Measurements from ENCODE around the gene RIIAD1. TPM values are rescaled to one million over a fixed set of nuclear protein-coding genes. Genes with fewer than 3 reads are reported as not detected.

Gene RIIAD1
- total and polyA plus RNA-seq, 4 donors = 2.1 to 8.6 (median 6.6) TPM

- H3K4me1 ChIP-seq (ENCODE audit: control insufficient read depth, insufficient read depth, low read length) = peaks cover 67% of the 10 kb centered on the region
- H3K4me3 ChIP-seq (ENCODE audit: low read depth, low read length) = peak overlapping the region; percentile 40
- H3K36me3 ChIP-seq (ENCODE audit: control insufficient read depth, insufficient read depth, low read length) = peaks cover 14% of the 10 kb centered on the region
- DNase-seq (ENCODE audit: low read depth in 4 of 6, low spot score in 6 of 6) = no peak
- no peak overlapping the region for H3K27ac ChIP-seq (ENCODE audit: low read depth, low read length)
- no peaks in the 10 kb centered on the region for H3K9me3 ChIP-seq (ENCODE audit: control insufficient read depth, insufficient read depth, low read length)
- WGBS (ENCODE audit: insufficient coverage) = 0% methylated on average over 5 of the region's 11 CpGs
- peaks cover 7% of the 10 kb centered on the region for H3K27me3 ChIP-seq (ENCODE audit: control insufficient read depth, insufficient read depth, low read length)
Measured at GRCh38 chr1:151716405-151716762, 4.9 kb upstream of the RIIAD1 start.

GRCh38 chr1:151716771-151717631 is 4.3 kb upstream of the RIIAD1 start, which contains the start of gene CELF3:
CELF3 (minus strand) TSS chr1:151716803; CDS start chr1:151716020, 783 bp downstream.
- Histone ChIP-seq H3K9me3 (ENCODE audit: control insufficient read depth, insufficient read depth, low read length) (no peaks in the 10 kb centered on the region), H3K4me3 (ENCODE audit: low read depth, low read length) (peak within 1 kb of the TSS; percentile 40), H3K36me3 (ENCODE audit: control insufficient read depth, insufficient read depth, low read length) (peaks cover 10% of the 10 kb centered on the region), H3K4me1 (ENCODE audit: control insufficient read depth, insufficient read depth, low read length) (peaks cover 66% of the 10 kb centered on the region), H3K27ac (ENCODE audit: low read depth, low read length) (peak within 1 kb of the TSS; percentile 52), H3K27me3 (ENCODE audit: control insufficient read depth, insufficient read depth, low read length) (peaks cover 10% of the 10 kb centered on the region)
- 0% methylated on average over 17 of the region's 27 CpGs for WGBS (ENCODE audit: insufficient coverage)
- peak; percentile 71 to 99 (median 84) for DNase-seq (ENCODE audit: low read depth in 4 of 6, low spot score in 6 of 6)

GRCh38 chr1:151718011-151718431 is 3.3 kb upstream of the RIIAD1 start:
- Histone ChIP-seq H3K36me3 (ENCODE audit: control insufficient read depth, insufficient read depth, low read length) (peaks cover 4% of the 10 kb centered on the region), H3K4me1 (ENCODE audit: control insufficient read depth, insufficient read depth, low read length) (peaks cover 58% of the 10 kb centered on the region), H3K27me3 (ENCODE audit: control insufficient read depth, insufficient read depth, low read length) (peaks cover 16% of the 10 kb centered on the region), H3K9me3 (ENCODE audit: control insufficient read depth, insufficient read depth, low read length) (no peaks in the 10 kb centered on the region), H3K4me3 (ENCODE audit: low read depth, low read length) (no peak overlapping the region), H3K27ac (ENCODE audit: low read depth, low read length) (no peak overlapping the region)
- DNase-seq (ENCODE audit: low read depth in 4 of 6, low spot score in 6 of 6) = no peak
- WGBS (ENCODE audit: insufficient coverage) = 20% methylated on average over 2 of the region's 4 CpGs

GRCh38 chr1:151718666-151719065 is 2.7 kb upstream of the RIIAD1 start:
- no peak for DNase-seq (ENCODE audit: low read depth in 4 of 6, low spot score in 6 of 6)
- no peak overlapping the region for H3K4me3 ChIP-seq (ENCODE audit: low read depth, low read length)
- H3K36me3 ChIP-seq (ENCODE audit: control insufficient read depth, insufficient read depth, low read length) = peaks cover 4% of the 10 kb centered on the region
- H3K27me3 ChIP-seq (ENCODE audit: control insufficient read depth, insufficient read depth, low read length) = peaks cover 18% of the 10 kb centered on the region
- peaks cover 52% of the 10 kb centered on the region for H3K4me1 ChIP-seq (ENCODE audit: control insufficient read depth, insufficient read depth, low read length)
- WGBS (ENCODE audit: insufficient coverage) = no CpG with 5 or more reads among the region's 4 CpGs
- no peak overlapping the region for H3K27ac ChIP-seq (ENCODE audit: low read depth, low read length)
- H3K9me3 ChIP-seq (ENCODE audit: control insufficient read depth, insufficient read depth, low read length) = no peaks in the 10 kb centered on the region

GRCh38 chr1:151720125-151720524 is 1.2 kb upstream of the RIIAD1 start:
- peaks cover 18% of the 10 kb centered on the region for H3K27me3 ChIP-seq (ENCODE audit: control insufficient read depth, insufficient read depth, low read length)
- H3K4me3 ChIP-seq (ENCODE audit: low read depth, low read length) = no peak overlapping the region
- no peaks in the 10 kb centered on the region for H3K36me3 ChIP-seq (ENCODE audit: control insufficient read depth, insufficient read depth, low read length)
- H3K27ac ChIP-seq (ENCODE audit: low read depth, low read length) = no peak overlapping the region
- WGBS (ENCODE audit: insufficient coverage) = no CpG with 5 or more reads among the region's 1 CpG
- no peak for DNase-seq (ENCODE audit: low read depth in 4 of 6, low spot score in 6 of 6)
- no peaks in the 10 kb centered on the region for H3K9me3 ChIP-seq (ENCODE audit: control insufficient read depth, insufficient read depth, low read length)
- peaks cover 40% of the 10 kb centered on the region for H3K4me1 ChIP-seq (ENCODE audit: control insufficient read depth, insufficient read depth, low read length)

- no peak for DNase-seq (ENCODE audit: low read depth in 4 of 6, low spot score in 6 of 6)
- H3K9me3 ChIP-seq (ENCODE audit: control insufficient read depth, insufficient read depth, low read length) = no peaks in the 10 kb centered on the region
- no CpG with 5 or more reads among the region's 5 CpGs for WGBS (ENCODE audit: insufficient coverage)
- no peaks in the 10 kb centered on the region for H3K36me3 ChIP-seq (ENCODE audit: control insufficient read depth, insufficient read depth, low read length)
- peaks cover 37% of the 10 kb centered on the region for H3K4me1 ChIP-seq (ENCODE audit: control insufficient read depth, insufficient read depth, low read length)
- peak overlapping the region; percentile 4 for H3K4me3 ChIP-seq (ENCODE audit: low read depth, low read length)
- peak overlapping the region; percentile 45 for H3K27ac ChIP-seq (ENCODE audit: low read depth, low read length)
- H3K27me3 ChIP-seq (ENCODE audit: control insufficient read depth, insufficient read depth, low read length) = peaks cover 18% of the 10 kb centered on the region
Measured at GRCh38 chr1:151720554-151720953, 768 bp upstream of the RIIAD1 start.

GRCh38 chr1:151721788-151722510 is 627 bp downstream of the RIIAD1 start:
- 13% methylated on average over 11 of the region's 17 CpGs for WGBS (ENCODE audit: insufficient coverage)
- H3K9me3 ChIP-seq (ENCODE audit: control insufficient read depth, insufficient read depth, low read length) = no peaks in the 10 kb centered on the region
- no peaks in the 10 kb centered on the region for H3K36me3 ChIP-seq (ENCODE audit: control insufficient read depth, insufficient read depth, low read length)
- peaks cover 27% of the 10 kb centered on the region for H3K4me1 ChIP-seq (ENCODE audit: control insufficient read depth, insufficient read depth, low read length)
- H3K4me3 ChIP-seq (ENCODE audit: low read depth, low read length) = peak overlapping the region; percentile 44
- H3K27ac ChIP-seq (ENCODE audit: low read depth, low read length) = no peak overlapping the region
- peaks cover 18% of the 10 kb centered on the region for H3K27me3 ChIP-seq (ENCODE audit: control insufficient read depth, insufficient read depth, low read length)
- peak in 1 of 6 donors; percentile 44 for DNase-seq (ENCODE audit: low read depth in 4 of 6, low spot score in 6 of 6)

GRCh38 chr1:151723726-151724370 is 2.5 kb downstream of the RIIAD1 start:
- Histone ChIP-seq H3K27me3 (ENCODE audit: control insufficient read depth, insufficient read depth, low read length) (peaks cover 12% of the 10 kb centered on the region), H3K27ac (ENCODE audit: low read depth, low read length) (no peak overlapping the region), H3K9me3 (ENCODE audit: control insufficient read depth, insufficient read depth, low read length) (no peaks in the 10 kb centered on the region), H3K4me3 (ENCODE audit: low read depth, low read length) (no peak overlapping the region), H3K4me1 (ENCODE audit: control insufficient read depth, insufficient read depth, low read length) (peaks cover 18% of the 10 kb centered on the region), H3K36me3 (ENCODE audit: control insufficient read depth, insufficient read depth, low read length) (no peaks in the 10 kb centered on the region)
- DNase-seq (ENCODE audit: low read depth in 4 of 6, low spot score in 6 of 6) = no peak
- WGBS (ENCODE audit: insufficient coverage) = no CpG with 5 or more reads among the region's 3 CpGs

- Histone ChIP-seq H3K36me3 (ENCODE audit: control insufficient read depth, insufficient read depth, low read length) (no peaks in the 10 kb centered on the region), H3K27ac (ENCODE audit: low read depth, low read length) (no peak overlapping the region), H3K27me3 (ENCODE audit: control insufficient read depth, insufficient read depth, low read length) (peaks cover 3% of the 10 kb centered on the region), H3K4me1 (ENCODE audit: control insufficient read depth, insufficient read depth, low read length) (peaks cover 15% of the 10 kb centered on the region), H3K9me3 (ENCODE audit: control insufficient read depth, insufficient read depth, low read length) (no peaks in the 10 kb centered on the region), H3K4me3 (ENCODE audit: low read depth, low read length) (no peak overlapping the region)
- WGBS (ENCODE audit: insufficient coverage) = under 1% methylated on average over 11 of the region's 19 CpGs
- peak in 2 of 6 donors; percentile 89 to 95 for DNase-seq (ENCODE audit: low read depth in 4 of 6, low spot score in 6 of 6)
Measured at GRCh38 chr1:151728151-151729054, 7.1 kb downstream of the RIIAD1 start.

All from spinal cord (tissue), 10 donors.